BJ (cell line): ENCODE data around the gene HMG20B. TPM values are rescaled to one million over a fixed set of nuclear protein-coding genes. Genes with fewer than 3 reads are reported as not detected.

Experiments used
- CTCF ChIA-PET: fragments of 350-600 bp; formaldehyde crosslinking; extraction: SDS; loops from one replicate; lab custom pipeline; 2021; ENCODE audit warnings: antibody characterized with exemption, inconsistent platforms; lab: Yijun Ruan, JAX
- POLR2A ChIA-PET: fragments of 300-600 bp; sonication (Branson Sonifier 250); formaldehyde crosslinking; extraction: SDS; loops from one replicate; lab custom pipeline; 2021; ENCODE audit warnings: antibody characterized with exemption; lab: Charles Lee
- DNase-seq: peaks from one replicate; pipeline ENCODE4 v3.0.0-alpha.2; 2011; ENCODE audit warnings: low read depth
- H3K27me3 ChIP-seq: 2 replicates; pipeline ENCODE4 v1.6.0; 2011; ENCODE audit warnings: low read length; ENCODE audit not compliant: control insufficient read depth, insufficient read depth
- H3K36me3 ChIP-seq: 2 replicates; pipeline ENCODE4 v1.5.1; 2011; ENCODE audit warnings: low read length; ENCODE audit not compliant: control insufficient read depth, insufficient read depth
- H3K4me3 ChIP-seq: 2 replicates; pipeline ENCODE4 v1.5.1; 2011; ENCODE audit warnings: low read depth, mild to moderate bottlenecking, control low read depth, low read length
- CTCF ChIP-seq: IDR thresholded peaks from 2 replicates; pipeline ENCODE4 v1.5.1; 2011; ENCODE audit warnings: low read depth, mild to moderate bottlenecking, control low read depth, inconsistent platforms, low read length, moderate library complexity; ENCODE audit not compliant: insufficient read depth
- polyA plus RNA-seq: library from polyadenylated mRNA; depleted of rRNA; stranded (reverse); fragments of >200 nt; gene quantifications from 2 replicates; pipeline ENCODE4 v1.2.3, GENCODE V29; 2011

The HMG20B gene
- polyA plus RNA-seq, 1 experiment, result 54.2 TPM

- POLR2A ChIA-PET, result no interaction called here
- CTCF ChIA-PET, result interaction anchor here (1.7 kb wide), 1 partner anchor 8 kb away, joined by 8 read pairs; no protein-coding TSS in a partner anchor
Measured at GRCh38 chr19:3537101-3537437, 35.7 kb upstream of the HMG20B start.

GRCh38 chr19:3537438-3538240 lies 35.1 kb upstream of the HMG20B start:
- ChIA-PET CTCF (interaction anchor here (1.7 kb wide), 1 partner anchor 8 kb away, joined by 8 read pairs; no protein-coding TSS in a partner anchor), POLR2A (no interaction called here)
- DNase-seq, result no peak
- no peak for TF ChIP-seq CTCF
- H3K4me3 ChIP-seq, result no peak overlapping the region
- H3K27me3 ChIP-seq, result no peaks in the 10 kb centered on the region
- H3K36me3 ChIP-seq, result peaks cover 33% of the 10 kb centered on the region

More at GRCh38 chr19:3537101-3537437, 35.7 kb upstream of the HMG20B start:
- H3K4me3 ChIP-seq, result no peak overlapping the region
- DNase-seq, result no peak
- TF ChIP-seq CTCF, result no peak
- no peaks in the 10 kb centered on the region for H3K27me3 ChIP-seq
- H3K36me3 ChIP-seq, result peaks cover 38% of the 10 kb centered on the region

- ChIA-PET POLR2A (no interaction called here), CTCF (interaction anchor here (0.7 kb wide), 1 partner anchor 36 kb away, joined by 4 read pairs; no protein-coding TSS in a partner anchor)
- no peak for DNase-seq
- H3K4me3 ChIP-seq, result no peak overlapping the region
- H3K27me3 ChIP-seq, result no peaks in the 10 kb centered on the region
- no peak for TF ChIP-seq CTCF
- peaks cover 28% of the 10 kb centered on the region for H3K36me3 ChIP-seq
Measured at GRCh38 chr19:3538258-3538929, 34.4 kb upstream of the HMG20B start.

GRCh38 chr19:3538965-3539755 lies 33.6 kb upstream of the HMG20B start, which contains the start of gene TEKTIP1:
Gene TEKTIP1, plus strand, starts transcription at chr19:3539174. Its CDS starts 4 bp downstream, at chr19:3539178.
- ChIA-PET CTCF (interaction anchor here (0.7 kb wide), 1 partner anchor 37 kb away, joined by 4 read pairs; no protein-coding TSS in a partner anchor), POLR2A (no interaction called here)
- DNase-seq, result no peak

More at GRCh38 chr19:3538965-3539755, 33.6 kb upstream of the HMG20B start, which contains the start of gene TEKTIP1:
- Histone ChIP-seq H3K36me3 (peaks cover 29% of the 10 kb centered on the region), H3K27me3 (no peaks in the 10 kb centered on the region), H3K4me3 (no peak within 1 kb of the TSS)
- TF ChIP-seq CTCF, result no peak
